ENCODE data around the gene TESK2.

GRCh38 chr1:45444609-45445131 is 46.3 kb downstream of the TESK2 start:
- TF ChIP-seq ZFP30 (CRISPR knock-in tag; IDR thresholded peaks at IDR 0.05) (no peak), OSR1 (CRISPR knock-in tag; IDR thresholded peaks at IDR 0.05) (no peak), PATZ1 (CRISPR knock-in tag; IDR thresholded peaks at IDR 0.05; ENCODE audit: borderline replicate concordance) (no peak), SNAI2 (CRISPR knock-in tag; IDR thresholded peaks at IDR 0.05) (no peak), ESRRG (CRISPR knock-in tag; IDR thresholded peaks at IDR 0.05) (no peak), CREB5 (CRISPR knock-in tag; IDR thresholded peaks at IDR 0.05; ENCODE audit: low read depth) (no peak), PPARA (CRISPR knock-in tag; IDR thresholded peaks at IDR 0.05; ENCODE audit: borderline replicate concordance) (no peak), TOX (CRISPR knock-in tag; IDR thresholded peaks at IDR 0.05; ENCODE audit: borderline replicate concordance) (no peak), ARNTL (CRISPR knock-in tag; IDR thresholded peaks at IDR 0.05; ENCODE audit: borderline replicate concordance, low read depth) (no peak), RARB (CRISPR knock-in tag; IDR thresholded peaks at IDR 0.05) (no peak), TCF4 (CRISPR knock-in tag; IDR thresholded peaks at IDR 0.05; ENCODE audit: borderline replicate concordance) (no peak), ZNF70 (CRISPR knock-in tag; IDR thresholded peaks at IDR 0.05) (no peak)
